ENCODE data around the gene STARD9.
"Not testable (repeated sequence)": the region's sequence is repeated elsewhere in the genome, so short reads cannot be mapped to it uniquely, and the experiment has no call there.

The STARD9 gene

DNA sequence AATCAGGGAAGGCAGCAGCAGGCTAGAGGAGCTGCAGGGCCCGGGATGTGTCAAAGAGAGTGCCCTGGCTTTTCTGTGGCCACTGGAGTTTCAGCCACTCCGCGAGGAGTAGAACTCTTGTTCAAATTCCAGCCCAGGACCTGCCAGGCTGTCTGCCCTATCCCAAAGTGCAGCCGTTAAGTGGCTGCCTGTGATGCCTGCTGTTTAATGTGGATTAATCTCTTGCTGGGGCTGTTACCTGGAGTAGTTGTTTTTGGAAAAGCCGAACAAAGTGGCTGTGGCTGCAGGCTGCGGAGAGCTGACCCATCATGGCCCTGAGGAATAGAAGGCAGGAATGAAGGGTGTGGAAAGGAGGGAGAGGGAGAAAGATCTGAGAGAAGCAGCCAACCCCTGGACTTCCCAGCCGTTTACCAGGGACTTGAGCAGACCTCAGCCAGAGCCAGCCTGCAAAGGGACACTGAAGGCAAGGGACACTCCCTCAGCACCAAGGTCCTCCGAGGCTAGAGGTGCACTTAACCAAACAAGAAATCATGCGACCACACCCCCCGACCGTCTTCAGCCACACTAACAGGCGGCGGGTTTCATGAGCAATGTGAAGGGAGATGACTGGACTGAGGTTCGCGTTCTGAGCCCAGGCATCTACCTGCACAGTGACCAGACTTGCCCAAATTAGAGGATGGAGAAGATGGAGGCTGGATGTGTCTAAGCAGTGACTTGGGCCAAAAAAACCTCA, 156.9 kb downstream of the STARD9 start:
- no peak for DNase-seq

DNA sequence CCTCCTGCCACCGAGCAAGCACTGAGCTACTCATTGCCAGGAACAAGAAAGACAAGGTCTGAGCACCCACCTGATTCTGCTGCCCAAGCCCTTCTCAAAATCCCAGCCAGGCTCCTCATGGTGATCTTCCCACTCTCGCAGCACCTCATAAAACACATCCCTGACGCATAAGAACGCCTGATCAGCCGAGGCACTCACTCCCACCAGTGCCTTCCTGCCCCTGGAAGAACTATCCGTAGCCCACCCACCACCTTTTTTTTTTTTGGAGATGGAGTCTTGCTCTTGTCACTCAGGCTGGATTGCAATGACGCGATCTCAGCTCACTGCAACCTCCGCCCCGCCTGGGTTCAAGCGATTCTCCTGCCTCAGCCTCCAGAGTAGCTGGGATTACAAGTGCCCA, 157.6 kb downstream of the STARD9 start:
- DNase-seq: no peak

DNA sequence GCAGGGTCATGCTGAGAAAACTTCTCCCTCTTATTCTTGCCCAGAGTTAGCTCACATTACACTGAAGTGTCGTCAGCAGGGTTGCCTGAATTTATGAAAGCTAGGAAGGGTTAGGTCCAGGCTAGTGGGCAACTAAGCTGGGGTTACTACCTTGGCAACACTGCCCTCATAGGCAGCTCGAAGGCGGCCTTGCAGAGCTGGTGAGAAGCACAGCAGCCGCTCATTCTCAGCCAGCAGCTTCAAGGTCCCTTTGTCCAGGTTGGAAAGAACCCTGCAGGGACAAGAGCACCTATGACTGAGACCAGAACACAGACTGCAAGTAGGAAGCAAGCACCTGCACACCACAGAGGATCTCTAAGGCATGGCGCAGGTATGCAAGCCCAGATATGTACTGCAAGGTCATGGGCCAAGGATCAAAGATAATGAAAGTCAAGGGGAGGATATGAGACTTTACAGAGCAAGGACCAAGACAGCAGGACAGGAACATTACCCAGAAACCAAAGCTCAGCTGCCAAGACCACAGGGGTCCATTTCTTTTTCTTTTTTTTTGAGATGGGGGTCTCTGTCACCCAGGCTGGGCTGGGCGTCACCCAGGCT, 158.8 kb downstream of the STARD9 start:
- no peak for DNase-seq

DNA sequence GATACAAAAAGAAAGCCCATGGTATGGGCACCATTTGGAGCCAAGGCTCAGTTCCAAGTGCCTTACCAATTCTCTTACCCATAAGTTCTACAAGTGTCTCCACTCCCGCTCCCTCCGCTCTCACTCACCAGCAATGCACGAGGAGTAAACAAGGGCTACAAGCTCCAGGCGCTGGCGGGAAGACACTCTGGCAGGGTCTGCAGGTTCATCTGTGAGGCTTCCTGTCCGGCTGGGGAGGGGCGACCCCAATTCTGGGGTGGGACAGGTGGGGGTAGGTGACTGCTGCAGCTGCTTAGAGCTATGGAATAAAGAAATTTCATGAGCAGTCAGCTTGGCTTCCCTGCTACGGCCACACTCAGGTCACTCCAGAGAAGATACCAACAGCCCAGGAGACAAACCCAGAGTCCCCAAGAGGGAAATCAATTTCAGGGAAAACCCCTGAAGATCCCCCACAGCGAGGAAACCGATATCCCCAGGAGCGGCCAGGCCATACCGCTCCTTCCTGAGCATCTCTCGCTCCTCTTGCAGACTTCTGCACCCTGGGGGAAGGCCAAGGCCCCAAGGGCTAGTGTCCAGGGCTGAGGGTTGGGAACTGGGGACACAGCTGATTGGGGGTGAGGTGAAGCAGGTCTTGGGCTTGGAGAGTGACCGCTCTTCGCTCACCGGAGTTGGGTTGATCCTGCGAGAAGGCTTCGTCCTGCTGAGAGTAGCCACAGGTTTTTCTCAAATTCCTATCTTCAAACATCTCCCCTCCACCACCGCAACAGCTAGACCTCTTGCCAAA, 160.2 kb downstream of the STARD9 start:
- DNase-seq: no peak

DNA sequence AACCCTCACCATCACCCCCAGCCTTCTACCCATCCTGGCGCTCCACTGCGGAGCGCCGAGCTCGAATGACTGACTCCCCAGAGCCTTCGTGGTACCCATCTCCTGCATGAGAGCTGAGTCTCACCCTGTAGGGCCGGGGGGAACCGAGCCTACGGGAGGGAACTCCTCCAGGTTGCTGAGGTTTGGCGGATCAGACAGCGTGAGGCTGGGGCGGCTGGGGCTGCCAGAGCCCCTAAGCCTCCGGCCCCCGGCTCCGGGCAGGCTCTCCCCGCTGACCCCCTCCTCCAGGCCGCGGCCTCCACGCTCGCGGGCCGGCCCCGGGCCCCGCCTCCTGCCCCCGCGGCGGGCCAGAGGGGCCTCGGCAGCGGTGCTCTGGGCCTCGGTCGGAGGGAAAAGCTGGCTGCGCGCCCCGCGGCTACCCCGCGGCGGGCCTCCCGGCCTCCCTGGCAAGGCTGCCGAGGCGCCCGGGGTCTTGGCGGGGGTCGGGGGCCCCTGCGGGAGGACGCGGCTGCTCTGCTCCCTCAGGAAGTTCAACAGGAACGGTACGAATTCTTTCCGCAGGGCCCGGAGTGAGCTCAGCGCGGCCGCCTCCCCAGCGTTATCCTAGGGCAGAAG, 160.9 kb downstream of the STARD9 start:
- DNase-seq: peak; percentile 13

DNA sequence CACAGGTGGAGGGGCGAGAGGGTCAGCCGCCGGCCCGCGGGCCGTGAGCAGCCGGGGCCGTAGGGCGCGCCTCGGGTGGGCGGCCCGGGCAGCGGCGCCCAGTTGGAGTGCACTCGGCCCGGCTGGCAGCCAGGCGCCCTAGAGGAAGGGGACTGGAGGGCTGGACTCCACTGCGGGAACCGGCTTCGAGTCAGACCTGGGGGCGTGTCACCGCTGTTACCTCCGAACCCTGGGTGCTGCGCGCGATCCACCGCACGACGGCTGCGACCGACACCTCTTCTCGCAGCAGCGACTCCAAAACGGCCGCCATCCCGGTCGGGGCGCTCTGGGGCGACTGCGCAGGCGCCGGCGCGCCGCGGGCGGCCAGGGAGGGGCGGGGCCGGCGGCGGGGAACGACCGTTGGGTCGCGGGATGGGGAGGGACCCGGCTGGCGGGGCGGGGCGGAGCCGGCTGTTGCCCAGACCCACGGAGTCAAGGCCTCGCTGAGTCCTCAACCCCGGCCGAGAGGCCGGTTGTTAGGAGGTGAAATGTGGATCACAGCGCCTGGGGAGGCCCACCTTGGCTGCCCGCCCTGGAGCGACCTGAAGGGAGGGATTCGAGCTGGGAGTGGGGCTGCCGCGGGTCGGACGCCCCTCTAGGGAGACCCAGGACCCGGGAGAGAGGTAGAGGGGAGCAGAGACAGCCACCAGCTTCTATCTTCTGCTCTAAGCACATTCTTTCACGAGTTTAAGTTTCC, 161.6 kb downstream of the STARD9 start, which contains the start of gene CDAN1:
Gene CDAN1, minus strand, starts transcription at position 336 of the 736 bp plus-strand sequence. Its CDS starts 26 bp downstream, at position 310.
- peak; percentile 92 for DNase-seq

DNA sequence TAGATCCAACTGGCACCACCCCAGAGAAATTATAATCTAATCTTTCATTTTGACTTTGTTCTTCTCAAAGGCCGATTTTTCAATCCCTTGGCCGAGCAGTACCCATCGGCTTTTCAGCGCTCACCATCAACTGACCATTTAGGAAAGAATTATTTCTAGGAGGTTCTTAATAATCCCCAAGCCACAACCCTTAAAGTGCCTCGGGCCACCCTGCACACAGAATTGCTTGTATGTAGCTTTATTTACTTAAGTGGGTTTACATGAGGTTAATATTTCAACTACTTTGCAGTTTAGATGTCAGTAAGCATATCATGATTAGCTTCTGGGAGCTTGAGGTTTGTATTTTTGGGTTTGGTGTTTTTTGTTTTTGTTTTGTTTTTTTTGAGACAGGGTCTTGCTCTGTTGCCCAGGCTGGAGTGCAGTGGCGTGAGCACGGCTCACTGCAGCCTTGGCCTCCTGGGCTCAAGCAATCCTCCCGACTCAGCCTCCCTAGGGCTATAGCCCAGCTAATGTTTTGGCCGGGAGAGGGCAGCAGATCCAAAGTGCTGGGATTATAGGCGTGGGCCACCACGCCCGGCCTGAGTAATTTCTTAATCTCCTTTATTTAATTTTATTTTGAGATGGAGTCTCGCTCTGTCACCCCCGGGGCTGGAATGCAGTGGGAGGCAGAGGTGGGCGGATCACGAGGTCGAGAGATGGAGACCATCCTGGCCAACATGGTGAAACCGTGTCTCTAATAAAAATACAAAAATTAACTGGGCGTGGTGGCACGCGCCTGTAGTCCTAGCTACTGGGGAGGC, 162.3 kb downstream of the STARD9 start:
- DNase-seq: no peak

DNA sequence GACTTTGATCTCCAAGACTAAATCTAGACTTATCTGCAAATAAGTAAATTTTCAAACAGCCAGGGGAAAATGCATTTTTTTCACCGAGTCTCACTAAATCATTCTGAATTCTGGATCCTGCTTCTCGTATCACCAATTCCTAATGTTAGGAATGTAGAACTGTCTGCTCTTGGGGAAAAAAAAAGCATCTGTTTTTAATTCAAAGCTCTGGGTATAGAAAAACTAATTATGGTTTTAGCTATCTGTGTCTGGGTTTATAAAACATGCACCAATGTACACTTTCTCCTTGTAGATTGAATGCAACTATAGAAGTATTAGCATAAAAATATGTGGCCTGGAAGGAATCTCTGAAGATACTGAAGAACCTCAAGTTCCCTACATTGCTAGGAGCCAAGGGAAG, 166.3 kb downstream of the STARD9 start:
- DNase-seq: no peak

GRCh38 chr15:42742149-42742548, 166.7 kb downstream of the STARD9 start:
- no peak for DNase-seq

- DNase-seq: no peak
These were observed 168.8 kb downstream of the STARD9 start for GRCh38 chr15:42744195-42744594.

GRCh38 chr15:42749266-42749665, 173.9 kb downstream of the STARD9 start:
- DNase-seq: no peak

GRCh38 chr15:42750306-42750705, 174.9 kb downstream of the STARD9 start:
- no peak for DNase-seq

DNA sequence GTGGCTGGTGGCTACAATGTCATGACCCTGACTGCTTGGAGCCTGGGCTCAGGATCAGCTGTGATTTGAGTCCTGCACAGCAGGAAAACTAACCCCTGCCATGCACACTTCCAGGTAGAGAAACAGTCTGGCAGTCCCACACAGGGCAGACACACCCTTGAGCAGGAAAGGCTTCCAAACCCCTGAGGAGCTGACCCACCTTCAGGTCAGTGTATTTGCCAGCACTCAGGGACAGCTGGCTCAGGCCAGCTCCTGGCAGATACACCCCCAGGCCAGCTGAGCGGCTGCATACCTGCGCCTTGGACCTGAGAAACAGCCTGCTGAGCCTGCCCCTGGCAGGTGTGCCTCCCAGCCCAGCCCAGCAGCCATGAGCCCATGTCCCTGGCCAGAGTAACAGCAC, 183.7 kb downstream of the STARD9 start:
- no peak for DNase-seq

DNA sequence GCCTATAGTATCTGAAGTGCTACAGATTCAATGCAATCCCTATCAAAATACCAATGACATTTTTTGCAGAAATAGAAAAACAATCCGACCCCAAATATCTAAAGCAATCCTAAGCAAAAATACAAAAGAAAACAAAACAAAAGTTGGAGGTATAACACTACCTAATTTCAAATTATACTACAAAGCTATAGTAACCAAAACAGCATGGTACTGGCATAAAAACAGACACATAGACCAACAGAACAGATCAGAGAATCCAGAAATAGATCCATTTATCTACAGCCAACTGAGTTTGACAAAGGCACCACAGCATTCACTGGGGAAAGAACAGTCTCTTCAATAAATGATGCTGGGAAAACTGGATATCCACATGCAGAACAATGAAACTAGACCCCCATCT, 185.4 kb downstream of the STARD9 start:
- no peak for DNase-seq

- not testable (repeated sequence) for DNase-seq
These were observed 186.4 kb downstream of the STARD9 start for GRCh38 chr15:42761813-42762212.

- DNase-seq: not testable (repeated sequence)
These were observed 188.8 kb downstream of the STARD9 start for GRCh38 chr15:42764154-42764731.

DNA sequence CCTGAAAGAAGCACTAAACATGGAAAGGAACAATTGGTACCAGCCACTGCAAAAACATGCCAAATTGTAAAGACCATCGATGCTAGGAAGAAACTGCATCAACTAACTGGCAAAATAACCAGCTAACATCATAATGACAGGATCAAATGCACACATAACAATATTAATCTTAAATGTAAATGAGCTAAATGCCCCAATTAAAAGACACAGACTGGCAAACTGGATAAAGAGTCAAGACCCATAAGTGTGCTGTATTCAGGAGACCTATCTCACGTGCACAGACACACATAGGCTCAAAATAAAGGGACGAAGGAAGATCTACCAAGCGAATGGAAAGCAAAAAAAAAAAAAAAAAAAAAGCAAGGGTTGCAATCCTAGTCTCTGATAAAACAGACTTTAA, 190.7 kb downstream of the STARD9 start:
- not testable (repeated sequence) for DNase-seq
